Gastrocnemius medialis (tissue), 4 donors: ENCODE results near the gene SYT17.

ENCODE experiments used
- CTCF ChIP-seq, 5 experiments: fragments of 450-650 bp in 3 of 5; fragments of 200-600 bp in 2 of 5; sonication (generic) in 2 of 5; IDR thresholded peaks in 4 of 5; conservative IDR thresholded peaks in 1 of 5; 1 replicate in 4 of 5; 2 replicates in 1 of 5; pipeline ENCODE4 v1.5.1; 2016 to 2019; ENCODE audit warnings: antibody characterized with exemption in 5 of 5, mild to moderate bottlenecking in 3 of 5, moderate library complexity in 3 of 5
- POLR2A ChIP-seq, 2 donors: fragments of 450-650 bp; IDR thresholded peaks; one replicate each; pipeline ENCODE4 v1.6.1; 2017; ENCODE audit warnings: antibody characterized with exemption in 2 of 2, mild to moderate bottlenecking in 2 of 2, moderate library complexity in 2 of 2

GRCh38 chr16:19215705-19216104 is 47.7 kb downstream of the SYT17 start:
- TF ChIP-seq CTCF (IDR thresholded peaks at IDR 0.05 in 4 of 5, conservative IDR thresholded peaks at IDR 0.05 in 1 of 5) (no peak), POLR2A (IDR thresholded peaks at IDR 0.05) (no peak)
